H4 (cell line): ENCODE results near the gene PDPR. TPM values are rescaled to one million over a fixed set of nuclear protein-coding genes. Genes with fewer than 3 reads are reported as not detected.
"Not testable (repeated sequence)": the region's sequence is repeated elsewhere in the genome, so short reads cannot be mapped to it uniquely, and the experiment has no call there.

Experiments
- DNase-seq: peaks from one replicate; pipeline ENCODE4 v3.0.0-alpha.2; 2015; ENCODE audit warnings: low spot score
- total RNA-seq: library from RNA; depleted of rRNA; stranded (reverse); fragments of >200 nt; shearing (Covaris generic); gene quantifications from 2 replicates; pipeline ENCODE4 v1.2.3, GENCODE V29; 2014

The PDPR gene
- total RNA-seq, 1 experiment from 2014 or later = 12.4 TPM

- no peak for DNase-seq
Observed at GRCh38 chr16:70162041-70162451, 47.9 kb downstream of the PDPR start.

DNA sequence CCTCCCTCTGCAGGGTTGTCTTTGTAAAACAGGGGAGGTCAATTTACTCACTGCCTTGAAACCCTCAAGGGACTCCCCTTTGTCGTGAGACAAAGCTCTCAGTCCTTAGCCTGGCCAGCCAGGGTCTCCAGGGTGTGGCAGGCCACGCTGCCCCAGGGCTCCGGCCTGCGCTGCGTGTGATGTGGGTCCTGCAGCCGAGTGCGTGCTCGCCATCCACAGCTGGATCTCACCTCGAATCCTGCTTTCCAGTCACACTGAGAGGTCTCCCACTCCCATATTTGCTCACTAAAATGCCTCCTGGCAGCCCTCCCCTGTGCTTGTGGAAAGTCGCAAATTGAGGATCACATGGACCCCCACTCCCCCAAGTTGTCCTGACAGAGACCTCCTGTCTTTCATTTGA is 49.5 kb downstream of the PDPR start:
- no peak for DNase-seq

- not testable (repeated sequence) for DNase-seq
Observed at GRCh38 chr16:70166688-70167087, 52.6 kb downstream of the PDPR start.

- DNase-seq = not testable (repeated sequence)
Observed at GRCh38 chr16:70173212-70173837, 59.2 kb downstream of the PDPR start, which contains the start of gene CLEC18C. TSS of gene CLEC18C (plus strand) at chr16:70173787. CDS start at chr16:70174279, 492 bp downstream.

DNA sequence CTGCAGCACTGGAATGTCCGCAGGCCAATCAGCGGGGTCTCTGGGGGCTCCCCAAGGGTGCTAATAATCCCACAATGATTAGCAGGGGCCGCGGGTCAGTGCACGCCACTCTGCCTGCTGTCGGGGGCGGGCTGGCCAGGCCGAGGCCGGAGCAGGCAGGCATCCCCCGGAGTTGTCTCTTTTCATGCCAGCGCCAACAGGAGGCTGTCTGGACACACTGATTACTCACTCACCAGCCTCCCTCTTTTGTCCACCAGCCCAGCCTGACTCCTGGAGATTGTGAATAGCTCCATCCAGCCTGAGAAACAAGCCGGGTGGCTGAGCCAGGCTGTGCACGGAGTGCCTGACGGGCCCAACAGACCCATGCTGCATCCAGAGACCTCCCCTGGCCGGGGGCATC is 59.8 kb downstream of the PDPR start:
- DNase-seq = not testable (repeated sequence)

DNA sequence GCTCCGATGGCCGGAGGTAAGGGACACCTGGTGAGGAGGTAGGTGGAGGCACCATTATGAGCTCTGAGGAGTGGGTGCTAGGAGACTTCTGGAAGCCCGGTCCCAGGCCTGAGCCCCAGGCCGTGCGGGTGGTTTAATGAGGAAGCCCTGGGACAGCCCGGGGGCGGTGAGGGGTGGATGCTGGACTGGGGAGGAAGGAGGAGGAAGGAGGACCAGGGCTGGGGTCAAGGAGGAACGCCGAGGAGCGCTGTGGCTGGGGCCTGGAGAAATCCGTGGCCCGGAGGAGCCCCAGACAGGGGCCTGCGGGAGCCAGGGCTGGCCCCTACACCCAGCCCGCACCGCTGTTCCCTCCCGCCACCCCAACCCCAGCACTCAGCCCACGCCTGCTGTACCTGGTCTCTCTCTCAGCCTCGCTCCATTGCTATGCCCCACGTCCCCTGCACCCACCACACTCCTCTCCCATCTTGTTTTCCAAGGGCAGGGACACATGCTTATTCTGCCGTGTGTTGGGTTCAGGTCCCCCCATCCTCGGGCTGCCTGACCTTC is 60.3 kb downstream of the PDPR start:
- DNase-seq = not testable (repeated sequence)

GRCh38 chr16:70187858-70188607 is 73.9 kb downstream of the PDPR start:
- not testable (repeated sequence) for DNase-seq

DNA sequence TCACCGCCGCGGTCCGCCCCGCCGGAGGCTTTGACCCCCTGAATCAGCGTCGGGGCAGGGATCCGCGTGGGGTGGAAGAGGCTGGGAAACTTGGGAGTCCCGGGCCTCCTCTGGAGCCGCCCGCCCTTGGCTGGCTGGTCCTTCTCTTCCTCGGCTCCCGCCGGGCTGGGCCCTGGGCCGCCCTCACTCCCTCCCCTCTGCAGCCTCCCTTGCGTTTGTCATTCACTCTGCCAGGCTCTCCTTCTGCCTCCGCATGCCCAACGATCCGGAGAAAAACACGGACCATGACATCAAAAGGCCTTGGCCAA is 74.4 kb downstream of the PDPR start:
- not testable (repeated sequence) for DNase-seq

DNA sequence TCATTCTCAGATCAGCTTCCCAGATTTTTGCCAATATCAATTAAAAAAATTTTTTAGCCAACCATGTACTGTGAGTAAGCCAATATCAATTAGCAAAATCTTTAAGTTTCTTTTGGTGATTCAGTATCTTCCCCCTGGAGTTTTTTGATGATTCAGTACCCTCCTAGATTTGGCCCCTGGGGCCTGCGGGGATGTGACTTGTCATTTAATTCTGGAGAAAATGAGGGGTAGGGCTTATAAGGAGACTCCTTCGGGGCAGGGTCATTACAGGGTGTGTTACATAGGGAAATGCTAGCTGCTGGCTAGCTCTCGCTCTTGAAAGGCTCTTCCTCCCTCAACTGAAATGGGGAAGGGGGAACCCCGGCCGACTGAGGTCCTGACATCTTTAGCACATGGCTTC is 76.4 kb downstream of the PDPR start:
- not testable (repeated sequence) for DNase-seq

DNA sequence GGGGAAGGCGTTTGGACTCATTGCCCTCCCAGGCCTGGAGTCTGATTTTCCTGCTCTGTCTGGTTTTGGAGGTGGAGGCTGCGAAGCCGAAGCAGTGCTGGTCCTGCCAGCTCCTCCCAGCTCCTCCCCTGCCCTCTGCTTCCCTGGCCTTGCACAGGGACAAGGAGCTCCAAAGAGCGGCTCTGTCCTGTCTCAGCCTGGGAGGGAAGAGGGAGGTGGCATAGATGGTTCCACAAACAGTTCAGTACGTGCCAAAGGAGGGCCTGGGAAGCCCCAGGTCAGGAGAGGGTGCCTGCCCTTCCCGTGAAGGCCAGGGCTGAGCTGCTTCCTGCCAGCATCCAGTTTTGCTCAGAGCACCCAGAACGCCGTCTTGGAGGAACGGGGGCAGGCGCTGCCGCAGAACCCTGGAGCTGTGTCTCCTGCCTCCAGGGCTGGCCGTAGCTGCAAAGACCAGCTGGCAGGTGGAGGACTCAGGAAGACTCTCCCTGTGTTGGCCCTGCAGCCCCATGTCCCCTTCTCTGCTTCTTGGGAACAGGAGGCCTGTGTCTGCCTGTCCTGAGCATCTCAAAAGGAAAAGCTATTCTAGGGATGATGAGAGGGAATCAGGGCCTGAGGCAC is 82.7 kb downstream of the PDPR start:
- not testable (repeated sequence) for DNase-seq

DNA sequence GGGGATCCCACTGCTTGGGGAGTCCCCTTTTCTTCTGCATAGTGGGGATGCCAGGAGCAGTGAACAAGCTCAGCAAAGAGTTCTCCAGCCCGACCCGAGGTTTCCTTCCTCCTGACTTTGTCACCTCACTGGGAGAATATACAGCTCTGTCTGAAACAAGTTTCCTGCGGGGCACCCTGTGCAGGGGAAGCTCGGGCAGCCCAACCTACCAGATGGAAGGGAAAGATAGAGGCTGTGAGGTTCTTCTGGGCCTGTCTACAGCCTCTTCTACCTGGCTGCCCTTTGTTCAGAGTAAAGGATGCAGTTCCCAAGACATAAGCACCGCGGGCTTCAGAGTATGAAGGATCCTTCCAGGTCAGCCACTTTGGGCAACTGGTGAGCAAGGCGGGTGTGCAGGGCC is 83.5 kb downstream of the PDPR start:
- DNase-seq = not testable (repeated sequence)

DNA sequence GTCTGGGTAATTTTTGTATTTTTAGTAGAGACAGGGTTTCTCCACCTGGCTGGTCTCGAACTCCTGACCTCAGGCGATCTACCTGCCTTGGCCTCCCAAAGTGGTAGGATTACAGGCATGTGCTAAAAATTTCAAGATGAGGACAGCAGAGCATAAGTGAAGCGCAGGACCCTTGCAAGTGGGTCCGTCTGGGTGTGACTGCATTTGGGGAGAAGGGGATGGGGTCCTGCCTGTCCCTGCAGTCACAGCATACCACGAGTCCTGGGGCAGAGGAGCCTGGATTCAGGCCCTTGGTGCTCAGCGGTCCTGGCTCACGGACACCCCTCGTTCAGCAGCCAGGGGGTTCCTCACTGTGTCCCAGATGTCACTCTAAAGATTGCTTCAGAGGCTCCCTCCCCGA is 84.1 kb downstream of the PDPR start:
- DNase-seq = not testable (repeated sequence)

GRCh38 chr16:70198666-70199065 is 84.5 kb downstream of the PDPR start:
- DNase-seq = not testable (repeated sequence)

DNA sequence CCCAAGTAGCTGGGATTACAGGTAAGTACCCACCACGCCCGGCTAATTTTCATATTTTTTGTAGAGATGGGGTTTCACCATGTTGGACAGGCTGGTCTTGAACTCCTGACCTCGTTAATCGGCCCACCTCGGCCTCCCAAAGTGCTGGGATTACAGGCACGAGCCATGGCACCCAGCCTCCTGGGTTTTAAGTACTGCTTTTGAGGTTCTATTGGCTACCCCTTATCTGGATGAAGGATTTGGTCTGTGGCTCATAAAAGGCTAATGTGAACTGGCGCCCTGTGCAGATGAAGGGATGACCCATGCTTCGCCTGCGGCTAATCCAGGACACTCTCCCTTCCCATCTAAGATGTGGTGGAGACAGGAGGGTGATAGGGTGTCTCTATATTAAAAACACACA is 85.0 kb downstream of the PDPR start:
- not testable (repeated sequence) for DNase-seq

DNA sequence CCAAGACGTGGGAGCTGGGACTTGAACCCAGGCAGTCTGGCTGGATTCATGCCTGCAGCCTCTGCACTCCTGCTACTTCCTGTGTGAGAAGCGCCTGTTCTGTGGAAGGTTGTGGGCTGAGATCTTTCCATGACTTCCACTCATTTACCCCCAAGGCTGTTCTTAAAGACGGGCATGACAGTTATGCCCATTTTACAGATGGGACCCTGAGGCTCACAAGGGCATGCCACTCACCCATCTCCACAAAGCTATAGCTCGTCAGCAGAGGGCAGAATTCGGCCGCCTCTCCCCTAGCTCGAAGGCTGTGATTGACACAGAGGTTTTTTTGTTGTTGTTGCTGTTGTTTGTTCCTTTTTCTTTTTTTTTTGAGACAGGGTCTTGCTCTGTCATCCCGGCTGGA is 85.9 kb downstream of the PDPR start:
- not testable (repeated sequence) for DNase-seq

DNA sequence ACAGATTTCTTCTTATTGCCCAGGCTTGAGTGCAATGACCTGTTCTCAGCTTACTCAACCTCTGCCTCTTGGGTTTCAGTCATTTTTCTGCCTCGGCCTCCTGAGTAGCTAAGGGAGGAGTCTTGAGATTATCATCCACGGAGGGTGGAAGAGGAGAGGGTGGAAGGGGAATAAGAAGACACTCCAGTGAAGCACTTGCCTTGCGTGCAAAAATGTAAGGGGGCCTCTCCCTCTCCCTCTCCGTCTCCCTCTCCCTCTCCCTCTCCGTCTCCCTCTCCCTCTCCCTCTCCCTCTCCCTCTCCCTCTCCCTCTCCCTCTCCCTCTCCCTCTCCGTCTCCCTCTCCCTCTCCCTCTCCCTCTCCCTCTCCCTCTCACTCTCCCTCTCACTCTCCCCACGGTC is 89.4 kb downstream of the PDPR start:
- not testable (repeated sequence) for DNase-seq

- DNase-seq = not testable (repeated sequence)
Observed at GRCh38 chr16:70204010-70204409, 89.9 kb downstream of the PDPR start.

- not testable (repeated sequence) for DNase-seq
Observed at GRCh38 chr16:70204668-70205405, 90.7 kb downstream of the PDPR start.

DNA sequence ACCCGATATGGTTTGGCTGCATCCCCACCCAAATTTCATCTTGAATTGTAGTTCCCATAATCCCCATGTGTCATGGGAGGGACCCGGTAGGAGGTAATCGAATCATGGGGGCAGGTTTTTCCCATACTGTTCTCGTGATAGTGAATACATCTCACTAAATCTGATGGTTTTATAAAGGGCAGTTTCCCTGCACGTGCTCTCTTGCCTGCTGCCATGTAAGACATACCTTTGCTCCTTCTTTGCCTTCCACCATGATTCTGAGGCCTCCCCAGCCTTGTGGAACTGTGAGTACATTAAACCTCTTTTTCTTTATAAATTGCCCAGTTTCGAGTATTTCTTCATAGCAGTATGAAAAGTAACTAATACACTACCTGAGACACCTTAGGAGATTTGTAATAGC is 92.2 kb downstream of the PDPR start:
- not testable (repeated sequence) for DNase-seq
